ENCODE results near the gene SARNP. TPM values are rescaled to one million over a fixed set of nuclear protein-coding genes. Genes with fewer than 3 reads are reported as not detected.

SARNP gene
- total RNA-seq, 1 donor from 2014 or later = 98.7 TPM

GRCh38 chr12:55789893-55790292 is 27.6 kb downstream of the SARNP start:
- Mint-ChIP-seq H3K27ac (ENCODE audit: unreplicated experiment) (no peak overlapping the region), H3K9me3 (ENCODE audit: unreplicated experiment) (peaks cover 2% of the 10 kb centered on the region), H3K36me3 (ENCODE audit: unreplicated experiment) (no peaks in the 10 kb centered on the region), H3K4me1 (ENCODE audit: low read depth, unreplicated experiment) (no peaks in the 10 kb centered on the region), H3K4me3 (ENCODE audit: unreplicated experiment) (no peak overlapping the region), H3K27me3 (ENCODE audit: unreplicated experiment) (no peaks in the 10 kb centered on the region)
- TF ChIP-seq CTCF (IDR thresholded peaks at IDR 0.05; ENCODE audit: partially characterized antibody, unreplicated experiment) = no peak
- no peak for DNase-seq

GRCh38 chr12:55789171-55789570 is 28.4 kb downstream of the SARNP start:
- H3K27me3 Mint-ChIP-seq (ENCODE audit: unreplicated experiment) = no peaks in the 10 kb centered on the region
- no peaks in the 10 kb centered on the region for H3K36me3 Mint-ChIP-seq (ENCODE audit: unreplicated experiment)
- DNase-seq = no peak
- peaks cover 2% of the 10 kb centered on the region for H3K9me3 Mint-ChIP-seq (ENCODE audit: unreplicated experiment)
- no peak overlapping the region for H3K27ac Mint-ChIP-seq (ENCODE audit: unreplicated experiment)
- no peak for TF ChIP-seq CTCF (IDR thresholded peaks at IDR 0.05; ENCODE audit: partially characterized antibody, unreplicated experiment)
- H3K4me3 Mint-ChIP-seq (ENCODE audit: unreplicated experiment) = no peak overlapping the region
- no peaks in the 10 kb centered on the region for H3K4me1 Mint-ChIP-seq (ENCODE audit: low read depth, unreplicated experiment)

GRCh38 chr12:55788546-55788945 is 29.0 kb downstream of the SARNP start:
- Mint-ChIP-seq H3K27me3 (ENCODE audit: unreplicated experiment) (no peaks in the 10 kb centered on the region), H3K4me1 (ENCODE audit: low read depth, unreplicated experiment) (no peaks in the 10 kb centered on the region), H3K36me3 (ENCODE audit: unreplicated experiment) (no peaks in the 10 kb centered on the region), H3K4me3 (ENCODE audit: unreplicated experiment) (no peak overlapping the region), H3K27ac (ENCODE audit: unreplicated experiment) (no peak overlapping the region), H3K9me3 (ENCODE audit: unreplicated experiment) (peaks cover 2% of the 10 kb centered on the region)
- TF ChIP-seq CTCF (IDR thresholded peaks at IDR 0.05; ENCODE audit: partially characterized antibody, unreplicated experiment) = no peak
- no peak for DNase-seq

- Mint-ChIP-seq H3K4me3 (ENCODE audit: unreplicated experiment) (no peak overlapping the region), H3K4me1 (ENCODE audit: low read depth, unreplicated experiment) (no peaks in the 10 kb centered on the region), H3K9me3 (ENCODE audit: unreplicated experiment) (peaks cover 4% of the 10 kb centered on the region), H3K27ac (ENCODE audit: unreplicated experiment) (no peak overlapping the region), H3K27me3 (ENCODE audit: unreplicated experiment) (peaks cover 5% of the 10 kb centered on the region), H3K36me3 (ENCODE audit: unreplicated experiment) (no peaks in the 10 kb centered on the region)
- DNase-seq = no peak
- TF ChIP-seq CTCF (IDR thresholded peaks at IDR 0.05; ENCODE audit: partially characterized antibody, unreplicated experiment) = no peak
Measured at GRCh38 chr12:55780685-55781084, 36.8 kb downstream of the SARNP start.

GRCh38 chr12:55777856-55778255 is 39.7 kb downstream of the SARNP start:
- Mint-ChIP-seq H3K27ac (ENCODE audit: unreplicated experiment) (no peak overlapping the region), H3K4me3 (ENCODE audit: unreplicated experiment) (no peak overlapping the region), H3K4me1 (ENCODE audit: low read depth, unreplicated experiment) (no peaks in the 10 kb centered on the region), H3K9me3 (ENCODE audit: unreplicated experiment) (peaks cover 3% of the 10 kb centered on the region), H3K27me3 (ENCODE audit: unreplicated experiment) (peaks cover 5% of the 10 kb centered on the region), H3K36me3 (ENCODE audit: unreplicated experiment) (no peaks in the 10 kb centered on the region)
- no peak for DNase-seq
- no peak for TF ChIP-seq CTCF (IDR thresholded peaks at IDR 0.05; ENCODE audit: partially characterized antibody, unreplicated experiment)
